ENCODE results near the gene PRKCI. TPM values are rescaled to one million over a fixed set of nuclear protein-coding genes. Genes with fewer than 3 reads are reported as not detected.
A peak's percentile ranks its signal among the peaks of the same experiment; 100 is the strongest.
"Not testable (repeated sequence)": the region's sequence is repeated elsewhere in the genome, so short reads cannot be mapped to it uniquely, and the experiment has no call there.

Gene PRKCI
- total RNA-seq, 2 donors from 2014 or later = 34.4 to 48.2 TPM

- Histone ChIP-seq H3K4me3 (no peak overlapping the region), H3K9me3 (no peaks in the 10 kb centered on the region), H3K36me3 (no peaks in the 10 kb centered on the region), H3K4me1 (no peaks in the 10 kb centered on the region), H3K27ac (no peak overlapping the region), H3K27me3 (no peaks in the 10 kb centered on the region), H3K9ac (ENCODE audit: low read depth in 2 of 2, low read length in 2 of 2) (no peak overlapping the region)
- intact Hi-C loops (cut with DNase I) = no loop called here
- TF ChIP-seq CTCF (IDR thresholded peaks at IDR 0.05) = no peak
- no peak for DNase-seq
Observed at GRCh38 chr3:170201527-170201926, 20.7 kb upstream of the PRKCI start.

DNA sequence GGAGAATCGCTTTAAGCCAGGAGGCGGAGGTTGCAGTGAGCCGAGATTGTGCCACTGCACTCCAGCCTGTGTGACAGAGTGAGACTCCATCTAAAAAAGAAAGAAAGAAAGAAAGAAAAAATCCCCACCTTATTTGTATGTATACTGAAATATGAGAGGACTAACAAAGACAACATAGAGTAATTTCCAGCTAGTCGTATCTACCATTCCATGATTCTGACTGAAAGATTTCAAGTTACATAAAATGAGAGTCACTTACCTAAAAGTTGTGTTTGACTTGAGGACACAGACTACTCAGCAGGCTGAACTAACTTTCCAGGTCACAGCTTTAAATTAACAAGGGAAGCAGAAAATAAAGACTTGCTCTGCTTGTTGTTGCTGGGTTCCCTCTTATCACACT, 18.8 kb upstream of the PRKCI start:
- H3K9ac ChIP-seq (ENCODE audit: low read depth in 2 of 2, low read length in 2 of 2) = no peak overlapping the region
- no peak for DNase-seq
- intact Hi-C loops (cut with DNase I) = no loop called here
- no peaks in the 10 kb centered on the region for H3K9me3 ChIP-seq
- H3K4me1 ChIP-seq = no peaks in the 10 kb centered on the region
- no peak overlapping the region for H3K4me3 ChIP-seq
- no peaks in the 10 kb centered on the region for H3K27me3 ChIP-seq
- TF ChIP-seq CTCF (IDR thresholded peaks at IDR 0.05) = no peak
- no peak overlapping the region for H3K27ac ChIP-seq
- no peaks in the 10 kb centered on the region for H3K36me3 ChIP-seq

- Histone ChIP-seq H3K9ac (ENCODE audit: low read depth in 2 of 2, low read length in 2 of 2) (no peak overlapping the region), H3K9me3 (no peaks in the 10 kb centered on the region), H3K4me3 (no peak overlapping the region), H3K36me3 (no peaks in the 10 kb centered on the region), H3K27me3 (no peaks in the 10 kb centered on the region), H3K4me1 (no peaks in the 10 kb centered on the region), H3K27ac (no peak overlapping the region)
- no peak for DNase-seq
- intact Hi-C loops (cut with DNase I) = no loop called here
- TF ChIP-seq CTCF (IDR thresholded peaks at IDR 0.05) = no peak
Observed at GRCh38 chr3:170204023-170204472, 18.2 kb upstream of the PRKCI start.

DNA sequence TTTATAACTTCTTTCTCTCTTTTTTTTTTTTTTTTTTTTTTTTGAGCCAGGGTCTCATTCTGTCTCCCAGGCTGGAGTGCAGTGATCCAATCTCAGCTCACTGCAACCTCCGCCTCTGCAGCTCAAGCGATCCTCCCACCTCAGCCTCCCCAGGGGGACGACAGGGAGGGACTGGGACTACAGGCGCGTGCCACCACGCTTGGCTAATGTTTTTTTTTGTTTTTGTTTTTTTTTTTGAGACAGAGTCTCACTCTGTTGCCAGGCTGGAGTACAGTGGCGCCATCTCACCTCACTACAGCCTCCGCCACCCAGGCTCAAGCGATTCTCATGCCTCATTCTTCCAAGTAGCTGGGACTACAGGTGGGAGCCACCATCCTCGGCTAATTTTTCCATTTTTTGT, 17.7 kb upstream of the PRKCI start:
- DNase-seq = no peak
- intact Hi-C loops (cut with DNase I) = no loop called here
- Histone ChIP-seq H3K4me3 (no peak overlapping the region), H3K9ac (ENCODE audit: low read depth in 2 of 2, low read length in 2 of 2) (no peak overlapping the region), H3K4me1 (no peaks in the 10 kb centered on the region), H3K27me3 (no peaks in the 10 kb centered on the region), H3K9me3 (no peaks in the 10 kb centered on the region), H3K36me3 (no peaks in the 10 kb centered on the region), H3K27ac (no peak overlapping the region)
- TF ChIP-seq CTCF (IDR thresholded peaks at IDR 0.05) = no peak

- H3K27ac ChIP-seq = no peak overlapping the region
- H3K9ac ChIP-seq (ENCODE audit: low read depth in 2 of 2, low read length in 2 of 2) = no peak overlapping the region
- H3K9me3 ChIP-seq = no peaks in the 10 kb centered on the region
- H3K4me1 ChIP-seq = no peaks in the 10 kb centered on the region
- no peak for DNase-seq
- H3K36me3 ChIP-seq = no peaks in the 10 kb centered on the region
- intact Hi-C loops (cut with DNase I) = no loop called here
- no peak for TF ChIP-seq CTCF (IDR thresholded peaks at IDR 0.05)
- H3K27me3 ChIP-seq = no peaks in the 10 kb centered on the region
- no peak overlapping the region for H3K4me3 ChIP-seq
Observed at GRCh38 chr3:170205302-170205701, 16.9 kb upstream of the PRKCI start.

DNA sequence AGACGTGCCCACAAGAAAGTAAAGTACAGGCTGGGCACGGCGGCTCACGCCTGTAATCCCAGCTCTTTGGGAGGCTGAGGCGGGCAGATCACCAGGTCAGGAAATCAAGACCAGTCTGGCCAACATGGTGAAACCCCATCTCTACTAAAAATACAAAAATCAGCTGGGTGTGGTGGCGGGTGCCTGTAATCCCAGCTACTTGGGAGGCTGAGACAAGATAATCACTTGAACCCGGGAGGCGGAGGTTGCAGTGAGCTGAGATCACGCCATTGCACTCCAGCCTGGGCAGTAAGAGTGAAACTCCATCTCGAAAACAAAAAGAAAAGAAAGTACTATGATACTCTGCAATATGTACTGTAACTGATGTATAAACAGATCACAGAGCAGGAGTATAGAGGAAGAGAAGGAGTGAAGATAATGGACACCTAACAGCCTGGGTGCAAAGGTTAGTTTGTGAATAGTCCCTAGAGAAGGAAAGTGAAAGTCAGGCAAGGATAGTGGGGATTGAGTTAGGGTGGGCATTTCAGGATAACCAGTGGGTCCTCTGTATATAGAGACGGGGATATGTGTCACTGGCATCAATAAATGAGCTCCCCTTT, 16.0 kb upstream of the PRKCI start:
- intact Hi-C loops (cut with DNase I); H3K9ac ChIP-seq (ENCODE audit: low read depth in 2 of 2, low read length in 2 of 2); H3K9me3 ChIP-seq; H3K36me3 ChIP-seq; H3K4me3 ChIP-seq; H3K4me1 ChIP-seq; H3K27me3 ChIP-seq: not testable (repeated sequence)
- H3K27ac ChIP-seq = peak overlapping the region; percentile 45
- DNase-seq = peak; percentile 27
